Stimulated activated naive CD8-positive, alpha-beta T cell treated with anti-CD3 and anti-CD28 coated beads, Interleukin-15, Interleukin-2, amounts not matched to agents 100 ng/mL and 50 ng/mL, for 24 hours (primary cell): ENCODE measurements around the gene SRGAP2.
"Not testable (repeated sequence)": the region's sequence is repeated elsewhere in the genome, so short reads cannot be mapped to it uniquely, and the experiment has no call there.

Experiments used
- H3K27ac Mint-ChIP-seq: one replicate; pipeline ENCODE4 v1.8.0; 2021; ENCODE audit warnings: mild to moderate bottlenecking, mixed read lengths
- H3K27me3 Mint-ChIP-seq: one replicate; pipeline ENCODE4 v1.8.0; 2021; ENCODE audit warnings: mixed read lengths
- H3K36me3 Mint-ChIP-seq: one replicate; pipeline ENCODE4 v1.8.0; 2021; ENCODE audit warnings: low read depth, mixed read lengths
- H3K4me1 Mint-ChIP-seq: one replicate; pipeline ENCODE4 v1.8.0; 2021; ENCODE audit warnings: low read depth, mixed read lengths
- H3K4me3 Mint-ChIP-seq: one replicate; pipeline ENCODE4 v1.8.0; 2021; ENCODE audit warnings: mild to moderate bottlenecking, mixed read lengths
- H3K9me3 Mint-ChIP-seq: one replicate; pipeline ENCODE4 v1.8.0; 2021; ENCODE audit warnings: mixed read lengths

Gene SRGAP2

GRCh38 chr1:206226886-206227285 lies 23.5 kb downstream of the SRGAP2 start:
- H3K4me3 Mint-ChIP-seq, H3K27me3 Mint-ChIP-seq, H3K4me1 Mint-ChIP-seq, H3K36me3 Mint-ChIP-seq, H3K27ac Mint-ChIP-seq, H3K9me3 Mint-ChIP-seq: not testable (repeated sequence)

GRCh38 chr1:206229286-206229685 lies 25.9 kb downstream of the SRGAP2 start:
- H3K9me3 Mint-ChIP-seq, H3K36me3 Mint-ChIP-seq, H3K27ac Mint-ChIP-seq, H3K27me3 Mint-ChIP-seq, H3K4me3 Mint-ChIP-seq, H3K4me1 Mint-ChIP-seq: not testable (repeated sequence)

- not testable (repeated sequence) for H3K4me1 Mint-ChIP-seq, H3K36me3 Mint-ChIP-seq, H3K9me3 Mint-ChIP-seq, H3K4me3 Mint-ChIP-seq, H3K27ac Mint-ChIP-seq, H3K27me3 Mint-ChIP-seq
Observed at GRCh38 chr1:206231989-206232388, 28.6 kb downstream of the SRGAP2 start.

- not testable (repeated sequence) for H3K4me1 Mint-ChIP-seq, H3K4me3 Mint-ChIP-seq, H3K27ac Mint-ChIP-seq, H3K36me3 Mint-ChIP-seq, H3K9me3 Mint-ChIP-seq, H3K27me3 Mint-ChIP-seq
Observed at GRCh38 chr1:206232970-206233645, 29.8 kb downstream of the SRGAP2 start.

GRCh38 chr1:206234189-206234916 lies 31.0 kb downstream of the SRGAP2 start:
- not testable (repeated sequence) for H3K4me1 Mint-ChIP-seq, H3K27ac Mint-ChIP-seq, H3K9me3 Mint-ChIP-seq, H3K27me3 Mint-ChIP-seq, H3K36me3 Mint-ChIP-seq, H3K4me3 Mint-ChIP-seq

- not testable (repeated sequence) for H3K27me3 Mint-ChIP-seq, H3K4me3 Mint-ChIP-seq, H3K27ac Mint-ChIP-seq, H3K36me3 Mint-ChIP-seq, H3K4me1 Mint-ChIP-seq, H3K9me3 Mint-ChIP-seq
Observed at GRCh38 chr1:206235190-206235589, 31.8 kb downstream of the SRGAP2 start.

GRCh38 chr1:206240288-206240687 lies 36.9 kb downstream of the SRGAP2 start:
- H3K27me3 Mint-ChIP-seq, H3K4me1 Mint-ChIP-seq, H3K36me3 Mint-ChIP-seq, H3K4me3 Mint-ChIP-seq, H3K9me3 Mint-ChIP-seq, H3K27ac Mint-ChIP-seq: not testable (repeated sequence)

- not testable (repeated sequence) for H3K9me3 Mint-ChIP-seq, H3K4me3 Mint-ChIP-seq, H3K27me3 Mint-ChIP-seq, H3K27ac Mint-ChIP-seq, H3K4me1 Mint-ChIP-seq, H3K36me3 Mint-ChIP-seq
Observed at GRCh38 chr1:206243335-206243734, 40.0 kb downstream of the SRGAP2 start.

- H3K36me3 Mint-ChIP-seq, H3K9me3 Mint-ChIP-seq, H3K4me1 Mint-ChIP-seq, H3K4me3 Mint-ChIP-seq, H3K27ac Mint-ChIP-seq, H3K27me3 Mint-ChIP-seq: not testable (repeated sequence)
Observed at GRCh38 chr1:206245479-206245878, 42.1 kb downstream of the SRGAP2 start.

GRCh38 chr1:206246129-206246886 lies 43.0 kb downstream of the SRGAP2 start:
- H3K36me3 Mint-ChIP-seq, H3K27ac Mint-ChIP-seq, H3K9me3 Mint-ChIP-seq, H3K27me3 Mint-ChIP-seq, H3K4me3 Mint-ChIP-seq, H3K4me1 Mint-ChIP-seq: not testable (repeated sequence)

- H3K27ac Mint-ChIP-seq, H3K9me3 Mint-ChIP-seq, H3K27me3 Mint-ChIP-seq, H3K36me3 Mint-ChIP-seq, H3K4me3 Mint-ChIP-seq: not testable (repeated sequence)
- H3K4me1 Mint-ChIP-seq, result peaks cover 14% of the 10 kb centered on the region
Observed at GRCh38 chr1:206250953-206251681, 47.8 kb downstream of the SRGAP2 start.

- not testable (repeated sequence) for H3K36me3 Mint-ChIP-seq, H3K4me3 Mint-ChIP-seq, H3K9me3 Mint-ChIP-seq, H3K27ac Mint-ChIP-seq, H3K27me3 Mint-ChIP-seq
- H3K4me1 Mint-ChIP-seq, result peaks cover 16% of the 10 kb centered on the region
Observed at GRCh38 chr1:206252680-206253335, 49.5 kb downstream of the SRGAP2 start.
